ENCODE data around the gene DICER1.

Gene DICER1

GRCh38 chr14:95071649-95072280 is 85.6 kb downstream of the DICER1 start:
- DNase-seq, result peak; percentile 62

GRCh38 chr14:95070748-95071435 is 86.4 kb downstream of the DICER1 start:
- DNase-seq, result no peak

- DNase-seq, result no peak
Observed at GRCh38 chr14:95069547-95069946, 87.8 kb downstream of the DICER1 start.

- DNase-seq, result no peak
Observed at GRCh38 chr14:95069018-95069417, 88.3 kb downstream of the DICER1 start.

GRCh38 chr14:95068521-95068920 is 88.8 kb downstream of the DICER1 start:
- DNase-seq, result no peak

- DNase-seq, result no peak
Observed at GRCh38 chr14:95068080-95068479, 89.2 kb downstream of the DICER1 start.

GRCh38 chr14:95067526-95067925 is 89.8 kb downstream of the DICER1 start:
- no peak for DNase-seq

- DNase-seq, result no peak
Observed at GRCh38 chr14:95066427-95066986, 90.8 kb downstream of the DICER1 start.

- DNase-seq, result no peak
Observed at GRCh38 chr14:95065411-95065810, 91.9 kb downstream of the DICER1 start.

GRCh38 chr14:95064734-95065133 is 92.6 kb downstream of the DICER1 start:
- no peak for DNase-seq

- DNase-seq, result no peak
Observed at GRCh38 chr14:95064256-95064655, 93.1 kb downstream of the DICER1 start.

- DNase-seq, result no peak
Observed at GRCh38 chr14:95063391-95063790, 93.9 kb downstream of the DICER1 start.

- DNase-seq, result no peak
Observed at GRCh38 chr14:95062946-95063345, 94.4 kb downstream of the DICER1 start.

- no peak for DNase-seq
Observed at GRCh38 chr14:95062220-95062619, 95.1 kb downstream of the DICER1 start.

- DNase-seq, result no peak
Observed at GRCh38 chr14:95061317-95062093, 95.8 kb downstream of the DICER1 start.

GRCh38 chr14:95059126-95059525 is 98.2 kb downstream of the DICER1 start:
- DNase-seq, result no peak

- no peak for DNase-seq
Observed at GRCh38 chr14:95058491-95058890, 98.8 kb downstream of the DICER1 start.

- no peak for DNase-seq
Observed at GRCh38 chr14:95057851-95058250, 99.5 kb downstream of the DICER1 start.

GRCh38 chr14:95057147-95057546 is 100.2 kb downstream of the DICER1 start:
- DNase-seq, result no peak

- peak; percentile 86 for DNase-seq
Observed at GRCh38 chr14:95056476-95056875, 100.9 kb downstream of the DICER1 start.

GRCh38 chr14:95055318-95055717 is 102.0 kb downstream of the DICER1 start:
- no peak for DNase-seq

GRCh38 chr14:95054346-95055280 is 102.7 kb downstream of the DICER1 start:
- no peak for DNase-seq

Measured in DMS79 (cell line).